GM21717 (cell line): Measurements from ENCODE around the gene LYSMD4.
A peak's percentile ranks its signal among the peaks of the same experiment; 100 is the strongest.
"Not testable (repeated sequence)": the region's sequence is repeated elsewhere in the genome, so short reads cannot be mapped to it uniquely, and the experiment has no call there.

ENCODE experiments used
- ATAC-seq: cut with Tn5 transposase; IDR thresholded peaks from one replicate; pipeline ENCODE4 v1.9.1; 2021; ENCODE audit warnings: mild to moderate bottlenecking, moderate library complexity; ENCODE audit not compliant: unreplicated experiment

LYSMD4 gene

GRCh38 chr15:99733268-99734039 is at the start of gene LYSMD4:
Gene LYSMD4 (minus strand): TSS chr15:99733437. CDS start chr15:99731999, 1,438 bp downstream.
- peak; percentile 98 for ATAC-seq

- not testable (repeated sequence) for ATAC-seq
Observed at GRCh38 chr15:99782029-99782428, 48.8 kb upstream of the LYSMD4 start.

- no peak for ATAC-seq
Observed at GRCh38 chr15:99777144-99777543, 43.9 kb upstream of the LYSMD4 start.

GRCh38 chr15:99764522-99764921 is 31.3 kb upstream of the LYSMD4 start:
- no peak for ATAC-seq

- ATAC-seq: peak; percentile 63
Observed at GRCh38 chr15:99763827-99764226, 30.6 kb upstream of the LYSMD4 start.

GRCh38 chr15:99762288-99762687 is 29.1 kb upstream of the LYSMD4 start:
- ATAC-seq: no peak

GRCh38 chr15:99755692-99756409 is 22.6 kb upstream of the LYSMD4 start:
- ATAC-seq: peak; percentile 88

- ATAC-seq: no peak
Observed at GRCh38 chr15:99753066-99753465, 19.8 kb upstream of the LYSMD4 start.

- ATAC-seq: no peak
Observed at GRCh38 chr15:99752556-99752955, 19.3 kb upstream of the LYSMD4 start.

GRCh38 chr15:99750326-99750725 is 17.1 kb upstream of the LYSMD4 start:
- ATAC-seq: not testable (repeated sequence)

- no peak for ATAC-seq
Observed at GRCh38 chr15:99749386-99749785, 16.1 kb upstream of the LYSMD4 start.

- ATAC-seq: no peak
Observed at GRCh38 chr15:99745370-99746086, 12.3 kb upstream of the LYSMD4 start.

GRCh38 chr15:99744142-99744541 is 10.9 kb upstream of the LYSMD4 start:
- ATAC-seq: no peak

GRCh38 chr15:99741835-99742234 is 8.6 kb upstream of the LYSMD4 start:
- ATAC-seq: no peak

GRCh38 chr15:99738021-99738847 is 5.0 kb upstream of the LYSMD4 start:
- no peak for ATAC-seq

GRCh38 chr15:99736702-99737101 is 3.5 kb upstream of the LYSMD4 start:
- no peak for ATAC-seq

- ATAC-seq: no peak
Observed at GRCh38 chr15:99735868-99736267, 2.6 kb upstream of the LYSMD4 start.

GRCh38 chr15:99734575-99734974 is 1.3 kb upstream of the LYSMD4 start:
- no peak for ATAC-seq

- ATAC-seq: not testable (repeated sequence)
Observed at GRCh38 chr15:99734040-99734291, 729 bp upstream of the LYSMD4 start.

- ATAC-seq: peak; percentile 25
Observed at GRCh38 chr15:99732751-99733267, 428 bp downstream of the LYSMD4 start.
